Right ventricle myocardium superior (tissue), 1 donor: Measurements from ENCODE around the gene CNN3. TPM values are rescaled to one million over a fixed set of nuclear protein-coding genes. Genes with fewer than 3 reads are reported as not detected.
"Not testable (repeated sequence)": the region's sequence is repeated elsewhere in the genome, so short reads cannot be mapped to it uniquely, and the experiment has no call there.

Source experiments
- ATAC-seq: fragments of 200-7000 bp; cut with Tn5 transposase; one replicate; pipeline ENCODE4 v1.9.1; 2020; ENCODE audit warnings: mild to moderate bottlenecking; ENCODE audit not compliant: poor library complexity
- DNase-seq: peaks from one replicate; pipeline ENCODE4 v3.0.0-alpha.2; 2020
- intact Hi-C: fragments of 100-400 bp; cut with DNase I; formaldehyde crosslinking; loops from one replicate; pipeline ENCODE4 v1.11.2; 2022
- total RNA-seq: library from RNA; stranded (reverse); fragmentation: NEBNext Ultra II Directional; extraction: Animal tissue kit (Norgen Biotek cat#: 25700); gene quantifications from one replicate; pipeline ENCODE4 v1.2.1, GENCODE V29; 2021
- donor health status: DM: no; HTN: yes; CAD: no; lungs with severe emphysema.

The CNN3 gene
- total RNA-seq, 1 donor from 2014 or later = 49.4 TPM

- ATAC-seq = no peak
- no peak for DNase-seq
- intact Hi-C loops = no loop called here
Measured at GRCh38 chr1:94951509-94952208, 24.7 kb upstream of the CNN3 start.

GRCh38 chr1:94951046-94951445 lies 24.1 kb upstream of the CNN3 start:
- intact Hi-C loops = no loop called here
- no peak for ATAC-seq
- DNase-seq = no peak

- DNase-seq = no peak
- intact Hi-C loops = no loop called here
- ATAC-seq = no peak
Measured at GRCh38 chr1:94949681-94950661, 23.1 kb upstream of the CNN3 start.

GRCh38 chr1:94947437-94947836 lies 20.5 kb upstream of the CNN3 start:
- intact Hi-C loops = no loop called here
- ATAC-seq (peak; percentile 85), DNase-seq (no peak)

- intact Hi-C loops = no loop called here
- DNase-seq = no peak
- ATAC-seq = peak; percentile 24
Measured at GRCh38 chr1:94946886-94947285, 20.0 kb upstream of the CNN3 start.

- DNase-seq (no peak), ATAC-seq (no peak)
- intact Hi-C loops = no loop called here
Measured at GRCh38 chr1:94942171-94943128, 15.5 kb upstream of the CNN3 start.

- intact Hi-C loops, DNase-seq, ATAC-seq: not testable (repeated sequence)
Measured at GRCh38 chr1:94941480-94941879, 14.6 kb upstream of the CNN3 start.

- ATAC-seq = no peak
- intact Hi-C loops = no loop called here
- no peak for DNase-seq
Measured at GRCh38 chr1:94940738-94941137, 13.8 kb upstream of the CNN3 start.

GRCh38 chr1:94937820-94938219 lies 10.9 kb upstream of the CNN3 start:
- intact Hi-C loops = no loop called here
- no peak for DNase-seq
- no peak for ATAC-seq

- DNase-seq (no peak), ATAC-seq (no peak)
- intact Hi-C loops = no loop called here
Measured at GRCh38 chr1:94936861-94937620, 10.1 kb upstream of the CNN3 start.

GRCh38 chr1:94935476-94935875 lies 8.6 kb upstream of the CNN3 start:
- no peak for DNase-seq
- intact Hi-C loops = no loop called here

GRCh38 chr1:94935034-94935433 lies 8.1 kb upstream of the CNN3 start:
- ATAC-seq = no peak
- DNase-seq = no peak
- intact Hi-C loops = no loop called here

More at GRCh38 chr1:94935476-94935875, 8.6 kb upstream of the CNN3 start:
- ATAC-seq = no peak

GRCh38 chr1:94934551-94934950 lies 7.6 kb upstream of the CNN3 start:
- DNase-seq (no peak), ATAC-seq (no peak)
- intact Hi-C loops = no loop called here

GRCh38 chr1:94931254-94931841 lies 4.4 kb upstream of the CNN3 start:
- intact Hi-C loops = no loop called here
- no peak for ATAC-seq
- no peak for DNase-seq

- DNase-seq (no peak), ATAC-seq (no peak)
- intact Hi-C loops = loop anchor here (10.0 kb wide), 1 partner anchor 85 kb away; no protein-coding TSS in a partner anchor
Measured at GRCh38 chr1:94929351-94930217, 2.7 kb upstream of the CNN3 start.

- DNase-seq (no peak), ATAC-seq (no peak)
- intact Hi-C loops = loop anchor here (10.0 kb wide), 1 partner anchor 86 kb away; no protein-coding TSS in a partner anchor
Measured at GRCh38 chr1:94928293-94928939, 1.5 kb upstream of the CNN3 start.
